ENCODE measurements around the gene HRH2.
"Not testable (repeated sequence)": the region's sequence is repeated elsewhere in the genome, so short reads cannot be mapped to it uniquely, and the experiment has no call there.

HRH2 gene

GRCh38 chr5:175711472-175712312, 53.8 kb downstream of the HRH2 start:
- DNase-seq (ENCODE audit: insufficient read length) (no peak), FAIRE-seq (no peak)
- TF ChIP-seq TAF1 (IDR thresholded peaks at IDR 0.05; ENCODE audit: borderline replicate concordance, low read depth, low read length): no peak
- no peak for TF ChIP-seq POLR2A (IDR thresholded peaks at IDR 0.05; ENCODE audit: low read depth, low read length)
- TF ChIP-seq POLR2AphosphoS5 (IDR thresholded peaks at IDR 0.05; ENCODE audit: low read depth, low read length): no peak

GRCh38 chr5:175712313-175712680, 54.4 kb downstream of the HRH2 start:
- DNase-seq (ENCODE audit: insufficient read length) (no peak), FAIRE-seq (no peak)
- no peak for TF ChIP-seq POLR2AphosphoS5 (IDR thresholded peaks at IDR 0.05; ENCODE audit: low read depth, low read length)
- no peak for TF ChIP-seq POLR2A (IDR thresholded peaks at IDR 0.05; ENCODE audit: low read depth, low read length)
- no peak for TF ChIP-seq TAF1 (IDR thresholded peaks at IDR 0.05; ENCODE audit: borderline replicate concordance, low read depth, low read length)

GRCh38 chr5:175712681-175713085, 54.8 kb downstream of the HRH2 start:
- no peak for FAIRE-seq
- no peak for TF ChIP-seq POLR2AphosphoS5 (IDR thresholded peaks at IDR 0.05; ENCODE audit: low read depth, low read length)
- no peak for TF ChIP-seq TAF1 (IDR thresholded peaks at IDR 0.05; ENCODE audit: borderline replicate concordance, low read depth, low read length)
- TF ChIP-seq POLR2A (IDR thresholded peaks at IDR 0.05; ENCODE audit: low read depth, low read length): no peak
- DNase-seq (ENCODE audit: insufficient read length): no peak

- TF ChIP-seq TAF1 (IDR thresholded peaks at IDR 0.05; ENCODE audit: borderline replicate concordance, low read depth, low read length): no peak
- TF ChIP-seq POLR2A (IDR thresholded peaks at IDR 0.05; ENCODE audit: low read depth, low read length): no peak
- TF ChIP-seq POLR2AphosphoS5 (IDR thresholded peaks at IDR 0.05; ENCODE audit: low read depth, low read length): no peak
- no peak for FAIRE-seq
- DNase-seq (ENCODE audit: insufficient read length): no peak
These were observed 56.1 kb downstream of the HRH2 start for GRCh38 chr5:175713930-175714329.

GRCh38 chr5:175714479-175715085, 56.7 kb downstream of the HRH2 start:
- FAIRE-seq: no peak

GRCh38 chr5:175715627-175716522, 58.0 kb downstream of the HRH2 start:
- TF ChIP-seq POLR2A (IDR thresholded peaks at IDR 0.05; ENCODE audit: low read depth, low read length) (no peak), TAF1 (IDR thresholded peaks at IDR 0.05; ENCODE audit: borderline replicate concordance, low read depth, low read length) (no peak), POLR2AphosphoS5 (IDR thresholded peaks at IDR 0.05; ENCODE audit: low read depth, low read length) (no peak)
- no peak for FAIRE-seq
- DNase-seq (ENCODE audit: insufficient read length): no peak

More at GRCh38 chr5:175714479-175715085, 56.7 kb downstream of the HRH2 start:
- no peak for DNase-seq (ENCODE audit: insufficient read length)
- TF ChIP-seq POLR2AphosphoS5 (IDR thresholded peaks at IDR 0.05; ENCODE audit: low read depth, low read length): no peak
- TF ChIP-seq TAF1 (IDR thresholded peaks at IDR 0.05; ENCODE audit: borderline replicate concordance, low read depth, low read length): no peak
- no peak for TF ChIP-seq POLR2A (IDR thresholded peaks at IDR 0.05; ENCODE audit: low read depth, low read length)

GRCh38 chr5:175717837-175718236, 60.0 kb downstream of the HRH2 start:
- DNase-seq (ENCODE audit: insufficient read length) (no peak), FAIRE-seq (no peak)
- no peak for TF ChIP-seq POLR2AphosphoS5 (IDR thresholded peaks at IDR 0.05; ENCODE audit: low read depth, low read length)
- TF ChIP-seq POLR2A (IDR thresholded peaks at IDR 0.05; ENCODE audit: low read depth, low read length): no peak
- TF ChIP-seq TAF1 (IDR thresholded peaks at IDR 0.05; ENCODE audit: borderline replicate concordance, low read depth, low read length): no peak

- no peak for FAIRE-seq
These were observed 60.7 kb downstream of the HRH2 start for GRCh38 chr5:175718401-175719108.

GRCh38 chr5:175719109-175719432, 61.2 kb downstream of the HRH2 start:
- not testable (repeated sequence) for FAIRE-seq; DNase-seq (ENCODE audit: insufficient read length)

More at GRCh38 chr5:175718401-175719108, 60.7 kb downstream of the HRH2 start:
- TF ChIP-seq TAF1 (IDR thresholded peaks at IDR 0.05; ENCODE audit: borderline replicate concordance, low read depth, low read length): no peak
- no peak for TF ChIP-seq POLR2A (IDR thresholded peaks at IDR 0.05; ENCODE audit: low read depth, low read length)
- TF ChIP-seq POLR2AphosphoS5 (IDR thresholded peaks at IDR 0.05; ENCODE audit: low read depth, low read length): no peak
- DNase-seq (ENCODE audit: insufficient read length): no peak

- no peak for TF ChIP-seq TAF1 (IDR thresholded peaks at IDR 0.05; ENCODE audit: borderline replicate concordance, low read depth, low read length)
- no peak for TF ChIP-seq POLR2AphosphoS5 (IDR thresholded peaks at IDR 0.05; ENCODE audit: low read depth, low read length)
- TF ChIP-seq POLR2A (IDR thresholded peaks at IDR 0.05; ENCODE audit: low read depth, low read length): no peak
- no peak for DNase-seq (ENCODE audit: insufficient read length)
- no peak for FAIRE-seq
These were observed 66.7 kb downstream of the HRH2 start for GRCh38 chr5:175724314-175725275.
